ENCODE measurements around the gene EML6. TPM values are rescaled to one million over a fixed set of nuclear protein-coding genes. Genes with fewer than 3 reads are reported as not detected.

The EML6 gene
- polyA plus RNA-seq, 1 donor (not counting 4 experiments of a cell fraction or from before 2014, with no cell fraction given): 0.96 TPM

DNA sequence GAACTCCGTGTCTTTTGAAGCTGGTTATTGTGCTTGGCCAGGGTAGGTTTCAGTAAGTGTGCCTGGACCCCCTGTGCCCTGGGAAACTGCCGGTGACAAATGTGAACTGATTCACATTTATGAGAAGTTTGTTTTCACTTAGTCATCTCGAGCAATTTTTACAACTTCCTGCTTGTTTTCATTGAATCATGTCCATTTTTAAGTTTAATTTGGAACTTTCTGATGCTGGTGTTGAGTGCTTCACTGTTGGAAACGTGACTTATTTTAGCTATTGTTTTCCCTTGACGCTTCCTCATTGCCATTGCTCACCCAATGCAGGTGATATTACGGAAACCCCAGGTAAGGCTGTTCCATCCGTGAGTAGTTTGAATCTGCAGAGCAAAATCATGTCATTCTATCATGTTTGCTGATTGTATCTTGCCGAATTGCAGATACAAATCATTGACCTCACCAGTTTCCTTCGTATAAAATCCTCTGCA is 229.6 kb downstream of the EML6 start:
- H3K9me1 ChIP-seq (ENCODE audit: control insufficient read depth, extremely low read depth, insufficient read depth, low read length): no peaks in the 10 kb centered on the region
- dilution Hi-C loops (cut with MboI; ENCODE audit: extremely low pct_ligation_motif_present, low sequenced_read_pairs): no loop called here
- no peaks in the 10 kb centered on the region for H4K20me1 ChIP-seq (ENCODE audit: control insufficient read depth, extremely low read depth, insufficient read depth, low read length)
- no peaks in the 10 kb centered on the region for H3K27me3 ChIP-seq (ENCODE audit: control insufficient read depth, extremely low read depth, insufficient read depth, low read length)
- no peak overlapping the region for H2AFZ ChIP-seq (ENCODE audit: control insufficient read depth, low read length)
- no peaks in the 10 kb centered on the region for H3K79me2 ChIP-seq (ENCODE audit: control insufficient read depth, insufficient read depth, low read length)
- no peaks in the 10 kb centered on the region for H3K4me1 ChIP-seq (ENCODE audit: control insufficient read depth, extremely low read depth, insufficient read depth, low read length)
- no peak overlapping the region for H3K27ac ChIP-seq (ENCODE audit: control insufficient read depth, insufficient read depth, low read length)
- H3K4me2 ChIP-seq (ENCODE audit: control insufficient read depth, extremely low read depth, insufficient read depth, low read depth, low read length): no peak overlapping the region
- no peak overlapping the region for H3K4me3 ChIP-seq (ENCODE audit: control insufficient read depth in 2 of 3, extremely low read depth in 1 of 3, insufficient read depth in 2 of 3, low read depth in 1 of 3, low read length in 3 of 3)
- no peaks in the 10 kb centered on the region for H3K9me3 ChIP-seq (ENCODE audit: control insufficient read depth, low read depth, low read length)
- no peaks in the 10 kb centered on the region for H3K36me3 ChIP-seq (ENCODE audit: control insufficient read depth in 2 of 2, extremely low read depth in 1 of 2, insufficient read depth in 2 of 2, low read length in 2 of 2)
- no peak overlapping the region for H3K9ac ChIP-seq (ENCODE audit: control insufficient read depth, extremely low read depth, insufficient read depth, low read length)
- no peak for DNase-seq (ENCODE audit: low read depth, low spot score)
- FAIRE-seq: no peak
- no peak for TF ChIP-seq CTCF (optimal IDR thresholded peaks at IDR 0.05 in 1 of 3, IDR thresholded peaks at IDR 0.05 in 1 of 3, conservative IDR thresholded peaks at IDR 0.05 in 1 of 3; ENCODE audit: extremely low read depth in 1 of 3, insufficient read depth in 2 of 3, low read length in 3 of 3)
- no peak for TF ChIP-seq EZH2 (IDR thresholded peaks at IDR 0.05; ENCODE audit: low read length)

GRCh38 chr2:54954158-54954557 is 230.7 kb downstream of the EML6 start:
- TF ChIP-seq EZH2 (IDR thresholded peaks at IDR 0.05; ENCODE audit: low read length): no peak
- TF ChIP-seq CTCF (optimal IDR thresholded peaks at IDR 0.05 in 1 of 3, IDR thresholded peaks at IDR 0.05 in 1 of 3, conservative IDR thresholded peaks at IDR 0.05 in 1 of 3; ENCODE audit: extremely low read depth in 1 of 3, insufficient read depth in 2 of 3, low read length in 3 of 3): no peak
- Histone ChIP-seq H4K20me1 (ENCODE audit: control insufficient read depth, extremely low read depth, insufficient read depth, low read length) (no peaks in the 10 kb centered on the region), H3K36me3 (ENCODE audit: control insufficient read depth in 2 of 2, extremely low read depth in 1 of 2, insufficient read depth in 2 of 2, low read length in 2 of 2) (no peaks in the 10 kb centered on the region), H3K4me3 (ENCODE audit: control insufficient read depth in 2 of 3, extremely low read depth in 1 of 3, insufficient read depth in 2 of 3, low read depth in 1 of 3, low read length in 3 of 3) (no peak overlapping the region), H3K27me3 (ENCODE audit: control insufficient read depth, extremely low read depth, insufficient read depth, low read length) (no peaks in the 10 kb centered on the region), H3K9ac (ENCODE audit: control insufficient read depth, extremely low read depth, insufficient read depth, low read length) (no peak overlapping the region), H3K79me2 (ENCODE audit: control insufficient read depth, insufficient read depth, low read length) (no peaks in the 10 kb centered on the region), H3K9me3 (ENCODE audit: control insufficient read depth, low read depth, low read length) (no peaks in the 10 kb centered on the region), H2AFZ (ENCODE audit: control insufficient read depth, low read length) (no peak overlapping the region), H3K27ac (ENCODE audit: control insufficient read depth, insufficient read depth, low read length) (no peak overlapping the region), H3K9me1 (ENCODE audit: control insufficient read depth, extremely low read depth, insufficient read depth, low read length) (no peaks in the 10 kb centered on the region), H3K4me1 (ENCODE audit: control insufficient read depth, extremely low read depth, insufficient read depth, low read length) (no peaks in the 10 kb centered on the region), H3K4me2 (ENCODE audit: control insufficient read depth, extremely low read depth, insufficient read depth, low read depth, low read length) (no peak overlapping the region)
- DNase-seq (ENCODE audit: low read depth, low spot score) (no peak), FAIRE-seq (no peak)
- dilution Hi-C loops (cut with MboI; ENCODE audit: extremely low pct_ligation_motif_present, low sequenced_read_pairs): no loop called here

Data from keratinocyte (primary cell).